T follicular helper cell (primary cell): Measurements from ENCODE around the gene CD36.

ENCODE experiments used
- DNase-seq: peaks from one replicate; pipeline ENCODE4 v3.0.0-alpha.2; 2020; ENCODE audit warnings: low read depth
- total RNA-seq, 2 experiments: gene quantifications; one replicate each; lab custom pipeline; 2026; lab: John Stamatoyannopoulos, UW

CD36 gene
- total RNA-seq: 0 to 0.06 reads per million in 2 experiments

GRCh38 chr7:80637911-80638765 is at the start of gene CD36:
CD36 (plus strand) TSS chr7:80638642; CDS start chr7:80646741, 8,099 bp downstream.
- no peak for DNase-seq

- DNase-seq: no peak
Observed at GRCh38 chr7:80589631-80590030, 48.8 kb upstream of the CD36 start.

- DNase-seq: no peak
Observed at GRCh38 chr7:80591654-80592053, 46.8 kb upstream of the CD36 start.

- no peak for DNase-seq
Observed at GRCh38 chr7:80593869-80594586, 44.4 kb upstream of the CD36 start.

- DNase-seq: no peak
Observed at GRCh38 chr7:80596933-80597517, 41.4 kb upstream of the CD36 start.

- DNase-seq: no peak
Observed at GRCh38 chr7:80597875-80598274, 40.6 kb upstream of the CD36 start.

GRCh38 chr7:80600046-80600445 is 38.4 kb upstream of the CD36 start:
- DNase-seq: no peak

GRCh38 chr7:80601999-80602398 is 36.4 kb upstream of the CD36 start:
- DNase-seq: no peak

- no peak for DNase-seq
Observed at GRCh38 chr7:80603940-80604339, 34.5 kb upstream of the CD36 start.

- DNase-seq: no peak
Observed at GRCh38 chr7:80604436-80604835, 34.0 kb upstream of the CD36 start.

GRCh38 chr7:80607136-80607535 is 31.3 kb upstream of the CD36 start:
- DNase-seq: no peak

GRCh38 chr7:80608336-80608735 is 30.1 kb upstream of the CD36 start:
- no peak for DNase-seq

GRCh38 chr7:80609751-80610150 is 28.7 kb upstream of the CD36 start:
- DNase-seq: no peak

- DNase-seq: no peak
Observed at GRCh38 chr7:80611353-80611752, 27.1 kb upstream of the CD36 start.

- no peak for DNase-seq
Observed at GRCh38 chr7:80611779-80612178, 26.7 kb upstream of the CD36 start.

- no peak for DNase-seq
Observed at GRCh38 chr7:80612880-80613279, 25.6 kb upstream of the CD36 start.

GRCh38 chr7:80613519-80613918 is 24.9 kb upstream of the CD36 start:
- DNase-seq: no peak

- no peak for DNase-seq
Observed at GRCh38 chr7:80614851-80615271, 23.6 kb upstream of the CD36 start.

GRCh38 chr7:80618096-80618495 is 20.3 kb upstream of the CD36 start:
- no peak for DNase-seq

- DNase-seq: no peak
Observed at GRCh38 chr7:80619741-80620140, 18.7 kb upstream of the CD36 start.

GRCh38 chr7:80622541-80622940 is 15.9 kb upstream of the CD36 start:
- DNase-seq: no peak

- no peak for DNase-seq
Observed at GRCh38 chr7:80623503-80624252, 14.8 kb upstream of the CD36 start.
